CMK (cell line): ENCODE measurements around the gene BMP2.

Experiments
- DNase-seq: peaks from one replicate; pipeline ENCODE4 v3.0.0-alpha.2; 2010; ENCODE audit warnings: low read depth

The BMP2 gene

DNA sequence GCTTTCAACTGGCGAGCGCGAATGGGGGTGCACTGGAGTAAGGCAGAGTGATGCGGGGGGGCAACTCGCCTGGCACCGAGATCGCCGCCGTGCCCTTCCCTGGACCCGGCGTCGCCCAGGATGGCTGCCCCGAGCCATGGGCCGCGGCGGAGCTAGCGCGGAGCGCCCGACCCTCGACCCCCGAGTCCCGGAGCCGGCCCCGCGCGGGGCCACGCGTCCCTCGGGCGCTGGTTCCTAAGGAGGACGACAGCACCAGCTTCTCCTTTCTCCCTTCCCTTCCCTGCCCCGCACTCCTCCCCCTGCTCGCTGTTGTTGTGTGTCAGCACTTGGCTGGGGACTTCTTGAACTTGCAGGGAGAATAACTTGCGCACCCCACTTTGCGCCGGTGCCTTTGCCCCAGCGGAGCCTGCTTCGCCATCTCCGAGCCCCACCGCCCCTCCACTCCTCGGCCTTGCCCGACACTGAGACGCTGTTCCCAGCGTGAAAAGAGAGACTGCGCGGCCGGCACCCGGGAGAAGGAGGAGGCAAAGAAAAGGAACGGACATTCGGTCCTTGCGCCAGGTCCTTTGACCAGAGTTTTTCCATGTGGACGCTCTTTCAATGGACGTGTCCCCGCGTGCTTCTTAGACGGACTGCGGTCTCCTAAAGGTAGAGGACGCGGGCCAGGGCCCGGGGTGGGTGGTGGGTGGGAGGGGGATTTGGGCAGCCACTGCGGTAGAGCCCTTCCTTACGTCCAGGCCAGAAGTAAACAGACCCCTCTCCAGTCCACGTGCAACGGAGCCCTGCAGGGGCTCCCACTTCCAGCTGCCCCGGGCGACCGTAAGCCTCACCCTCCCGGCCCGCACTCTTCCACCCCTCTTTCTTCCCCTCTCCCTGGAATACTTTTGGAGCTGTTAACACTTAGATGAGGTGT, 998 bp downstream of the BMP2 start:
- no peak for DNase-seq

- DNase-seq = no peak
Measured at GRCh38 chr20:6769903-6770785, 2.7 kb downstream of the BMP2 start.

GRCh38 chr20:6770786-6771100, 3.3 kb downstream of the BMP2 start:
- no peak for DNase-seq

GRCh38 chr20:6780433-6781190, 13.1 kb downstream of the BMP2 start:
- no peak for DNase-seq

GRCh38 chr20:6783752-6784151, 16.3 kb downstream of the BMP2 start:
- no peak for DNase-seq

DNA sequence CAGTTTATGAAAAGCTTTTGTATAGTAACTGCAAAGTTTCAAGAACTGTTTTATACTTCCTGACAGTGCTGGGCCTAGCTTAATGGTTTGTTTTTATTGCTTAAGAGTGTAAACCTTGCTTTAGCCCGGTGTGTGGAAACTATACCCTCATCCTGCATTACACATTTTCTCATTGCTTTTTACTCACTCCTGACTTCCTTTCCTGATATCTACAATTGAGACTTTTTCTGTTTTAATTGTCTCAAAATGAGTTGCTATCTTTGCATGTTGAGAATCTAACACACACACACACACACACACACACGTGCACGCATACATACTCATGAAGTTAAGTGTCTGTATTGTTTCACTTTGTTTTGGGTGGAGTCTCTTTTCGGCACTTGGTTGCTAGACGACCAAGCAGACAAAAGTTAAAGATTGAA, 16.7 kb downstream of the BMP2 start:
- DNase-seq = no peak

GRCh38 chr20:6784767-6785166, 17.3 kb downstream of the BMP2 start:
- no peak for DNase-seq

GRCh38 chr20:6786548-6786947, 19.1 kb downstream of the BMP2 start:
- no peak for DNase-seq

DNA sequence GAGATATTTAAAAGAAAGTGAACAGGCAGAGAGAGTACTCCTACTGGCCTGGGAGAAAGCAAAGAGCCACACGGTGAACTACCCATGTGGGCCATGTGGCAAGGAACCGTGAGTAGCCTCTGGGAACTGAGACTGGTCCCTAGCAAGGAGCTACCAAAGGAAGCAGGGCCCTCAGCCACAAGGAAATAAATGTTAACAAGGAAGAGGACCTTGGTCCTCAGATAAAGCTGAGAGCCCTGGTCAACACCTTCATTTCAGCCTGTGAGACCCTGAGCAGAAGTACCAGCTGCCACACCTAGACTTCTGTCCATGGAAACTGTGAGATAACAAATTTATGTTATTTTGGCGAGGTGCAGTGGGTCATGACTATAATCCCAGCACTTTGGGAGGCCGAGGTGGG, 25.3 kb downstream of the BMP2 start:
- no peak for DNase-seq

DNA sequence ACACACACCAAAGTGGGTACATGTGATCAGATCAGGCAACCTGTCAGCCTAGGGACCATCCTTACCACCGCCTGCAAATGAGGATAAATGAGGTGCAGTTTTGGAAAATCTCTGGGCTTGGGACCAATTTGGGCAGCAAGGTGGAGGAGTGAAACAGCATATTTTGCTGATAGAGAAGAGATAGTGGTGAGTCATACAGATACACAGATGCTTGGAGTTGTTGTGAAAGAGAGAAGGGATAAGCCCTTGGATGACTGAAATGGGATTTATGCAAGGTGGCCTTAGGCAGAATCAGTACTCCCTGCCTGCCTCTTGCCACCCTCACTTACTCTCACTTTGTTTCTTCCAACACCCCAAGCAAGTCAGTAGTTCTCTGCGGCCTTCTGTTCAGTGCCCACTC, 34.7 kb downstream of the BMP2 start:
- DNase-seq = no peak

- DNase-seq = no peak
Measured at GRCh38 chr20:6806275-6806674, 38.8 kb downstream of the BMP2 start.

DNA sequence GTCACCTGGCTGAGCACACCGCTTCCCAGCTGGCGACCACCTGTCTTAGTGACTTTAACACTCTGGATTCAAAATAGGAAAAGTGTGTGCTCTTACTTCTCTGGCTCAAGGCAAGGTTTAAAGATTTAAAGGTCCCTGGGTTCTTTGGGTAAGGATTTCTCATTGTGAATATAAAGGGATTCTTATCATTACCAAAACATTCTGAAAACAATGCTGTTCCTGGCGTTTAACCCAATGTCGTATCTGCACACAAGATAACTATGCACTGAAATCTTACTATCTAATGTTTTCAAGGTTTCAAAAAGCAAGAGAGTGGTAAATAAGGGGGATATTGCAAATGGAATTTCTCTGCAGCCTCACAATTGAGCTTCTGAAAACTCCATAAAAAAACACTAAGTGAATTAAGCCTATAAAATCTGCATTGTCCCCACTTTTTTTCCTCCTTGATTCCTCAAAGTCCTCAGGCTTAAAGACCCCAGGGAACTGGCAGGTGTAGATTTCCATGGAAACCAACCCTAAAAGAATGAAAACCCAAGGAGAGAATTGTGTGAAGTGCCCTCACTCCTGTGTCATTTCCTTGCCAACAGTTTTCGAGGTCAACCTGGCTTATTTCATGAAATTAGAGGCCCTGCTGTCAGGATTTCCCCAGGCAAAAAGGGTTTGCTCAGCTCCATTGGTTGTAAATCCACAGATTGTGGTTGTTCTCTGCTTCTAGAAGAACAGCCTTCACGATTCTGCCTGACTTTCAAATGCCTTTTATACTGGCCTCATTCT, 44.0 kb downstream of the BMP2 start:
- DNase-seq = no peak

DNA sequence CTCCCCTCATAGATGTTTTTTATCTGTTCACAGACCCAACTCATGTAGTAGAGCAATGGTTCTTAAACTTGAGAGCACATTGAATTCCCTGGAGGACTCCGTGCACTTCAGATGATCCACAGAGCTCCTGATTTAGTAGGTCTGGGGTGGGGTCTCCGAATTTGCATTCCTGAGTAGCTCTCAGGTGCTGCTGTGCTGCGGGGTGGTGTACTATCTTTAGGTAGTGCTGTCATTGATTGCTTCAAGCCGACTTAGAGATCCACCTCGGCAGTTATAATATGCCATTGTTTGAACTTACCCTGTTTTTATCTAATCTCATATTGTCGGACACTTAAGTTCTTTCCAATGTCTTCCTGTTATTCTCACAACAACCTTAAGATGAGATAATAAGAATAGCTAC, 45.0 kb downstream of the BMP2 start:
- no peak for DNase-seq

DNA sequence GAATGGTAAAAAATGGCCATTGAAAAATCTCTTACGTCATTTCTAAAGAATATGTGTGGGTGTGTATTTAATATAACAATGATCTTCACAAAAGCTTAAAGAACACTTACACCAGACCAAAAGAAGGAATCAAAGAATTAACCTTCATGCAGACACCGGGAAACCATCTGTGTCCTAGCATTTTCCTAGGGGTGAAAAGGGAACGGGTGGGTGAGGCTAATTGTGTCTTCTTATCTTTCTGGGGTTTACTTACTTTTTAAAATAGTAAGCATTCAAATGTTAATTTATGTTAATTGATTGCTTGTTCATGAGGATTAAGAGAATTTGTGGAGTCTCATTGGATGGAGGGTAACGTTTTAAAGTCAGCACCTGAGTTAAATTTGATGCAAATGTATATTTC, 47.5 kb downstream of the BMP2 start:
- no peak for DNase-seq

GRCh38 chr20:6818033-6818808, 50.7 kb downstream of the BMP2 start:
- DNase-seq = no peak

DNA sequence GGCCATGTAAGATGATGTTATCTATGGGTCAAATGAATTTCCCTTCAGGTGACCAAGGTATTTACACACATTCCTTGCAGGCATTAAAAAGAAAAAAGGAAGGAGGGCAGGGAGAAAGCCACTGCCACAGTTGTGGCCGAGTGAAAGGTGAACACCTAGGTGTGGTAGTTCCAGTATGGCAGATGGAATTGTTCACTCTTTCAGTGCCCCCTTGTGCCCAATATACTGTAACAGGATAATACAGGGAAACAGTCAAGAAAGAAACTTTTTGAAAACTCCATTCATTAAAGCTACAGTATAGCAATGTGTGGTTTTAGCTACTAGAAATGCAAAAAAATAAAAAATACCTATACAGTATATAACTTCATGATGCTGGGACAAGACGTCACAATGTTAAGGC, 52.1 kb downstream of the BMP2 start:
- DNase-seq = no peak

DNA sequence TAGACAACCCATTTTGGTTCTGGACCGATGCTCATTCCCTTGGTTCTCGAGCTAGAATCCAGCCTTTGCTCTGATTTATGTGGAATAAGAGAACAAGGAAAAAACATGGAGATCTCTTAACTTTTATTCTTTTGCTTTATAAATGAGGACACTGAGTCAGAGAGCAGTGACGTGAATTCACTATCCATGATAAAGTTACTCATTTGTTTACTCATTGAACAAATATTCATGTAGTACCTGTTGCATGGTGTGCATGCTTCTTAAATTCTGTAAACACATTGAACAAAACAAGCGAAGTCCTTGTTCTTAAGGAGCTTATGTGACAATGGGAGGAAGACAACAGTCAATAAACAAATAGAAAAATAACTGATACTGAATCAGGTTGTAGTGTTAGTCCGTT, 56.9 kb downstream of the BMP2 start:
- DNase-seq = no peak

- DNase-seq = no peak
Measured at GRCh38 chr20:6827472-6827871, 60.0 kb downstream of the BMP2 start.

GRCh38 chr20:6828794-6829423, 61.4 kb downstream of the BMP2 start:
- DNase-seq = peak; percentile 30

DNA sequence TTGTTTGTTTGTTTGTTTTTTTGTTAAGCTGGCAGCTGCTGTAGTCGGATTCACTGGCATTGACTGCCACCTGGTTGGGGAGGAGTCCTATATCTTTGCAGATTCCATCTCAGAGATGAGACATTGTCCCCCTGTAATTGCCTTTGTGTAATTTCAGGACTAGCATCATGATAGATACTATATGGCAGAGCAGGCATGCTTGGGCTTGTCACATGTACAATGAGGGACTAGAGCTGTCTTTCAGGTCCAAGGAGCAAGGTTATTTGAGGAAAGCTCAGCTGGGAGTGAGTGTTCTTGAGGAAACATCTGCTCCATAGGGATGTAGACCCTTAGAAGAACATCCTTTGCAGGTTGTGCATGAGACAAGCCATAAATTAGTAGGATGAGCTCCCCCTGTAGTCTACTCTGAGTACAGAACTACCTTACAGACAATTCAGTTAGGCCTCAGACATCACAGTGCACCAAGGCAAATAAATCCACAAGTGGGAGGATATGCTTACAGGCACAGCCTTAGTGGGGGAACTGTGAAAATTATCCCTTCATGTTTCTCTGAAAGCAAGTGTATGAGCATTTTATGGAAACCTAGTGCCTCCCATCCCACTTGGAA, 62.1 kb downstream of the BMP2 start:
- no peak for DNase-seq
